Keratinocyte (primary cell): Measurements from ENCODE around the gene RAB19. TPM values are rescaled to one million over a fixed set of nuclear protein-coding genes. Genes with fewer than 3 reads are reported as not detected.

Source experiments
- DNase-seq: peaks from one replicate; pipeline ENCODE4 v3.0.0-alpha.2; 2011; ENCODE audit warnings: low read depth, missing footprints, low spot score
- FAIRE-seq: peaks from 2 replicates; lab custom pipeline; 2011; peaks lifted over from hg19 to GRCh38; lab: Jason Lieb, UNC
- H2AFZ ChIP-seq: 2 replicates; pipeline ENCODE4 v1.6.0; 2012; ENCODE audit warnings: low read length, control low read depth, inconsistent platforms; ENCODE audit not compliant: control insufficient read depth
- H3K27ac ChIP-seq: 2 replicates; pipeline ENCODE4 v1.5.1; 2011; ENCODE audit warnings: low read length; ENCODE audit not compliant: control insufficient read depth, insufficient read depth
- H3K27me3 ChIP-seq: 3 replicates; pipeline ENCODE4 v1.6.0; 2011; ENCODE audit warnings: low read length; ENCODE audit not compliant: control insufficient read depth, insufficient read depth; ENCODE audit errors: extremely low read depth
- H3K36me3 ChIP-seq, 2 experiments: 2 replicates in 1 of 2; 3 replicates in 1 of 2; pipeline ENCODE4 v1.5.1; 2011; ENCODE audit warnings: low read length in 2 of 2, mild to moderate bottlenecking in 1 of 2; ENCODE audit not compliant: control insufficient read depth in 2 of 2, insufficient read depth in 2 of 2; ENCODE audit errors: extremely low read depth in 1 of 2
- H3K4me1 ChIP-seq: 3 replicates; pipeline ENCODE4 v1.5.1; 2011; ENCODE audit warnings: low read length; ENCODE audit not compliant: control insufficient read depth, insufficient read depth; ENCODE audit errors: extremely low read depth
- H3K4me2 ChIP-seq: 3 replicates; pipeline ENCODE4 v1.6.0; 2011; ENCODE audit warnings: low read depth, low read length; ENCODE audit not compliant: control insufficient read depth, insufficient read depth; ENCODE audit errors: extremely low read depth
- H3K4me3 ChIP-seq, 3 experiments: fragments of 200-600 bp in 1 of 3; sonication (generic) in 1 of 3; 2 replicates in 2 of 3; 3 replicates in 1 of 3; pipeline ENCODE4 v1.5.1; 2011 to 2016; ENCODE audit warnings: low read length in 3 of 3, mild to moderate bottlenecking in 3 of 3, control low read depth in 2 of 3, inconsistent platforms in 1 of 3, low read depth in 1 of 3, mixed read lengths in 1 of 3, mixed run types in 1 of 3, moderate library complexity in 1 of 3; ENCODE audit not compliant: control insufficient read depth in 2 of 3, insufficient read depth in 2 of 3; ENCODE audit errors: extremely low read depth in 1 of 3
- H3K79me2 ChIP-seq: 2 replicates; pipeline ENCODE4 v1.6.0; 2012; ENCODE audit warnings: low read length; ENCODE audit not compliant: control insufficient read depth, insufficient read depth
- H3K9ac ChIP-seq: 3 replicates; pipeline ENCODE4 v1.6.0; 2011; ENCODE audit warnings: low read length; ENCODE audit not compliant: control insufficient read depth, insufficient read depth; ENCODE audit errors: extremely low read depth
- H3K9me1 ChIP-seq: 3 replicates; pipeline ENCODE4 v1.6.0; 2011; ENCODE audit warnings: low read length; ENCODE audit not compliant: control insufficient read depth, insufficient read depth; ENCODE audit errors: extremely low read depth
- H3K9me3 ChIP-seq: 2 replicates; pipeline ENCODE4 v1.5.1; 2012; ENCODE audit warnings: low read depth, low read length; ENCODE audit not compliant: control insufficient read depth
- H4K20me1 ChIP-seq: 3 replicates; pipeline ENCODE4 v1.6.0; 2011; ENCODE audit warnings: low read length; ENCODE audit not compliant: control insufficient read depth, insufficient read depth; ENCODE audit errors: extremely low read depth
- CTCF ChIP-seq, 3 experiments: IDR thresholded peaks in 1 of 3; conservative IDR thresholded peaks in 1 of 3; optimal IDR thresholded peaks in 1 of 3; 2 replicates in 2 of 3; 3 replicates in 1 of 3; pipeline versions ENCODE3 to v1.5.1; 2011; ENCODE audit warnings: low read length in 3 of 3, mild to moderate bottlenecking in 3 of 3, moderate library complexity in 2 of 3, control low read depth in 1 of 3, inconsistent platforms in 1 of 3; ENCODE audit not compliant: insufficient read depth in 2 of 3; ENCODE audit errors: extremely low read depth in 1 of 3
- EZH2 ChIP-seq: IDR thresholded peaks from one replicate; pipeline ENCODE4 v1.6.1; 2012; ENCODE audit warnings: inconsistent platforms, mild to moderate bottlenecking, low read length, moderate library complexity
- dilution Hi-C: fragments of 300-500 bp; cut with MboI; formaldehyde crosslinking; loops from one replicate; pipeline ENCODE4 v1.7.0; 2020; ENCODE audit warnings: low sequenced_read_pairs; ENCODE audit not compliant: extremely low pct_ligation_motif_present
- polyA plus RNA-seq, 5 experiments: library from polyadenylated mRNA; depleted of rRNA in 3 of 5; stranded (reverse) in 3 of 5; stranded (forward) in 1 of 5; unstranded in 1 of 5; fragments of >200 nt; gene quantifications; 1 replicate in 1 of 5; 2 replicates in 3 of 5; 3 replicates in 1 of 5; pipeline versions ENCODE4 v1.2.1 to v1.2.3, GENCODE V29; 2011 to 2012; ENCODE audit warnings: missing spikeins in 2 of 5, low read depth in 1 of 5, low replicate concordance in 1 of 5

RAB19 gene
- polyA plus RNA-seq, 1 donor (not counting 4 experiments of a cell fraction or from before 2014, with no cell fraction given): not detected

GRCh38 chr7:140418653-140419052 is 14.8 kb downstream of the RAB19 start:
- no peaks in the 10 kb centered on the region for H4K20me1 ChIP-seq

GRCh38 chr7:140421521-140421920 is 17.7 kb downstream of the RAB19 start:
- Histone ChIP-seq H3K36me3 (no peaks in the 10 kb centered on the region), H3K27me3 (no peaks in the 10 kb centered on the region), H3K9me1 (no peaks in the 10 kb centered on the region), H2AFZ (no peak overlapping the region), H3K79me2 (no peaks in the 10 kb centered on the region), H3K27ac (no peak overlapping the region), H3K4me1 (no peaks in the 10 kb centered on the region), H3K4me3 (no peak overlapping the region), H4K20me1 (no peaks in the 10 kb centered on the region), H3K9me3 (no peaks in the 10 kb centered on the region), H3K4me2 (no peak overlapping the region), H3K9ac (no peak overlapping the region)
- FAIRE-seq: no peak
- dilution Hi-C loops: no loop called here
- TF ChIP-seq CTCF (optimal IDR thresholded peaks at IDR 0.05 in 1 of 3, IDR thresholded peaks at IDR 0.05 in 1 of 3, conservative IDR thresholded peaks at IDR 0.05 in 1 of 3; ENCODE audit: extremely low read depth in 1 of 3, insufficient read depth in 2 of 3, low read length in 3 of 3): no peak
- TF ChIP-seq EZH2: no peak
- no peak for DNase-seq

More at GRCh38 chr7:140418653-140419052, 14.8 kb downstream of the RAB19 start:
- Histone ChIP-seq H3K4me2 (no peak overlapping the region), H3K27me3 (peaks cover 4% of the 10 kb centered on the region), H3K9ac (no peak overlapping the region), H3K36me3 (no peaks in the 10 kb centered on the region), H3K79me2 (no peaks in the 10 kb centered on the region), H3K9me3 (no peaks in the 10 kb centered on the region), H3K4me3 (no peak overlapping the region), H3K4me1 (no peaks in the 10 kb centered on the region), H3K9me1 (no peaks in the 10 kb centered on the region), H3K27ac (no peak overlapping the region), H2AFZ (no peak overlapping the region)
- dilution Hi-C loops: no loop called here
- DNase-seq: no peak
- TF ChIP-seq CTCF (optimal IDR thresholded peaks at IDR 0.05 in 1 of 3, IDR thresholded peaks at IDR 0.05 in 1 of 3, conservative IDR thresholded peaks at IDR 0.05 in 1 of 3; ENCODE audit: extremely low read depth in 1 of 3, insufficient read depth in 2 of 3, low read length in 3 of 3) (no peak), EZH2 (no peak)
- no peak for FAIRE-seq
